Measurements from ENCODE around the gene AP5Z1.

The AP5Z1 gene

GRCh38 chr7:4766666-4767519, 8.5 kb upstream of the AP5Z1 start:
- DNase-seq, result no peak

GRCh38 chr7:4768597-4769569, 6.5 kb upstream of the AP5Z1 start:
- DNase-seq, result no peak

- no peak for DNase-seq
Observed at GRCh38 chr7:4769761-4770160, 5.7 kb upstream of the AP5Z1 start.

GRCh38 chr7:4770886-4771285, 4.5 kb upstream of the AP5Z1 start:
- DNase-seq, result no peak

GRCh38 chr7:4771737-4772136, 3.7 kb upstream of the AP5Z1 start:
- DNase-seq, result no peak

- DNase-seq, result no peak
Observed at GRCh38 chr7:4772306-4772705, 3.1 kb upstream of the AP5Z1 start.

- DNase-seq, result no peak
Observed at GRCh38 chr7:4774007-4774406, 1.4 kb upstream of the AP5Z1 start.

- DNase-seq, result no peak
Observed at GRCh38 chr7:4774658-4775249, 669 bp upstream of the AP5Z1 start.

- DNase-seq, result no peak
Observed at GRCh38 chr7:4775848-4776623, 613 bp downstream of the AP5Z1 start.

- DNase-seq, result no peak
Observed at GRCh38 chr7:4779118-4779517, 3.7 kb downstream of the AP5Z1 start.

GRCh38 chr7:4781366-4782069, 6.1 kb downstream of the AP5Z1 start:
- no peak for DNase-seq

GRCh38 chr7:4782333-4783291, 7.2 kb downstream of the AP5Z1 start:
- no peak for DNase-seq

GRCh38 chr7:4783292-4783652, 7.8 kb downstream of the AP5Z1 start:
- no peak for DNase-seq

GRCh38 chr7:4783762-4784351, 8.4 kb downstream of the AP5Z1 start:
- DNase-seq, result no peak

- no peak for DNase-seq
Observed at GRCh38 chr7:4784799-4785198, 9.4 kb downstream of the AP5Z1 start.

GRCh38 chr7:4785371-4785770, 9.9 kb downstream of the AP5Z1 start:
- no peak for DNase-seq

GRCh38 chr7:4786015-4786414, 10.6 kb downstream of the AP5Z1 start:
- DNase-seq, result no peak

- no peak for DNase-seq
Observed at GRCh38 chr7:4787541-4787940, 12.1 kb downstream of the AP5Z1 start.

GRCh38 chr7:4787947-4788626, 12.7 kb downstream of the AP5Z1 start:
- DNase-seq, result no peak

Measured in 8988T (cell line).